Stomach (tissue), 9 donors: ENCODE results near the gene SUSD4. TPM values are rescaled to one million over a fixed set of nuclear protein-coding genes. Genes with fewer than 3 reads are reported as not detected.

ENCODE experiments used
- DNase-seq, 2 donors: peaks; one replicate each; pipeline versions ENCODE4 v3.0.0 to v3.0.0-alpha.2; 2013 to 2019
- H3K27ac ChIP-seq, 5 donors: fragments of 200-600 bp in 4 of 5; sonication (generic) in 4 of 5; one replicate each; pipeline ENCODE4 v1.5.1; 2013 to 2019; ENCODE audit warnings: mild to moderate bottlenecking in 1 of 5, moderate library complexity in 1 of 5
- H3K27me3 ChIP-seq, 3 donors: fragments of 200-600 bp; sonication (generic); one replicate each; pipeline ENCODE4 v1.5.1; 2017 to 2019; ENCODE audit warnings: mixed run types in 1 of 3
- H3K36me3 ChIP-seq, 4 donors: fragments of 200-600 bp; sonication (generic); 1 replicate in 3 of 4; 2 replicates in 1 of 4; pipeline ENCODE4 v1.5.1; 2016 to 2019
- H3K4me1 ChIP-seq, 4 donors: fragments of 200-600 bp; sonication (generic); one replicate each; pipeline ENCODE4 v1.5.1; 2016 to 2019
- H3K4me3 ChIP-seq, 4 donors: fragments of 200-600 bp; sonication (generic) in 3 of 4; one replicate each; pipeline ENCODE4 v1.5.1; 2016 to 2019; ENCODE audit warnings: mild to moderate bottlenecking in 1 of 4
- H3K9me3 ChIP-seq, 4 donors: fragments of 200-600 bp; sonication (generic); one replicate each; pipeline ENCODE4 v1.5.1; 2016 to 2019
- CTCF ChIP-seq, 7 experiments: fragments of 450-650 bp in 4 of 7; fragments of 200-600 bp in 3 of 7; sonication (generic) in 3 of 7; IDR thresholded peaks; one replicate each; pipeline ENCODE4 v1.5.1; 2016 to 2019; ENCODE audit warnings: antibody characterized with exemption in 7 of 7, control low read depth in 2 of 7, mild to moderate bottlenecking in 1 of 7
- EP300 ChIP-seq: sonication (generic); formaldehyde crosslinking; IDR thresholded peaks from one replicate; pipeline ENCODE4 v1.6.1; 2017; ENCODE audit warnings: antibody characterized with exemption
- POLR2A ChIP-seq, 4 donors: fragments of 450-650 bp; IDR thresholded peaks; one replicate each; pipeline ENCODE4 v1.6.1; 2016; ENCODE audit warnings: antibody characterized with exemption in 4 of 4, control low read depth in 2 of 4, mild to moderate bottlenecking in 1 of 4, moderate library complexity in 1 of 4
- POLR2AphosphoS5 ChIP-seq, 3 donors: sonication (generic); formaldehyde crosslinking; IDR thresholded peaks; one replicate each; pipeline ENCODE4 v1.6.1; 2016; ENCODE audit warnings: antibody characterized with exemption in 3 of 3
- WGBS, 5 donors: extraction: QIAGEN DNeasy Blood & Tissue Kit in 3 of 5; methylation state at CpG; one replicate each; pipeline versions ENCODE4 v1.1.5 to v1.1.7; 2013 to 2018; 5-methylcytosine and 5-hydroxymethylcytosine counted together
- intact Hi-C: fragments of 100-400 bp; cut with DNase I; formaldehyde crosslinking; loops from one replicate; pipeline ENCODE4 v1.15.1; 2023; ENCODE audit warnings: low total_unique reads
- polyA plus RNA-seq, 3 donors: library from polyadenylated mRNA; stranded (reverse); fragments of 200-250 nt; gene quantifications; one replicate each; pipeline ENCODE4 v1.2.3, GENCODE V29; 2013
- total RNA-seq, 5 donors: library from RNA; depleted of rRNA; stranded (reverse); fragments of >200 nt; gene quantifications; one replicate each; pipeline versions ENCODE4 v1.1.0 to v1.2.3, GENCODE V29; 2014 to 2016
- donor health status: healthy with polysubstance abuse.
- donor health status: Bipolar disorder and iron deficiency.
- donor health status: healthy.

The SUSD4 gene
- total and polyA plus RNA-seq, 8 donors, result 5.5 to 35.6 (median 8.1) TPM; not detected in 1

GRCh38 chr1:223329252-223329651, 34.7 kb downstream of the SUSD4 start:
- peaks cover 0 to 4% (median 0%) of the 10 kb centered on the region in 4 donors for H3K4me1 ChIP-seq
- TF ChIP-seq POLR2A (IDR thresholded peaks at IDR 0.05) (no peak), EP300 (no peak), CTCF (IDR thresholded peaks at IDR 0.05) (no peak), POLR2AphosphoS5 (IDR thresholded peaks at IDR 0.05) (no peak)
- H3K9me3 ChIP-seq, result no peaks in the 10 kb centered on the region
- H3K27me3 ChIP-seq, result no peaks in the 10 kb centered on the region
- H3K4me3 ChIP-seq, result no peak overlapping the region
- H3K36me3 ChIP-seq, result no peaks in the 10 kb centered on the region
- DNase-seq, result no peak
- intact Hi-C loops, result no loop called here
- no peak overlapping the region for H3K27ac ChIP-seq

GRCh38 chr1:223328566-223328965, 35.4 kb downstream of the SUSD4 start:
- intact Hi-C loops, result no loop called here
- Histone ChIP-seq H3K27me3 (no peaks in the 10 kb centered on the region), H3K36me3 (no peaks in the 10 kb centered on the region), H3K9me3 (no peaks in the 10 kb centered on the region), H3K4me1 (peaks cover 0 to 4% (median 0%) of the 10 kb centered on the region in 4 donors), H3K27ac (no peak overlapping the region), H3K4me3 (no peak overlapping the region)
- no peak for DNase-seq
- TF ChIP-seq CTCF (IDR thresholded peaks at IDR 0.05) (no peak), POLR2AphosphoS5 (IDR thresholded peaks at IDR 0.05) (no peak), EP300 (no peak), POLR2A (IDR thresholded peaks at IDR 0.05) (no peak)
- WGBS, 5 donors, result 88 to 94% (median 93%) methylated on average over 4 of the region's 4 CpGs

- TF ChIP-seq CTCF (IDR thresholded peaks at IDR 0.05), result no peak
- TF ChIP-seq POLR2AphosphoS5 (IDR thresholded peaks at IDR 0.05), result no peak
- TF ChIP-seq EP300, result no peak
- no peak for TF ChIP-seq POLR2A (IDR thresholded peaks at IDR 0.05)
- 59 to 84% (median 69%) methylated on average over 1 of the region's 1 CpG for WGBS, 5 donors
- H3K9me3 ChIP-seq, result no peaks in the 10 kb centered on the region
- intact Hi-C loops, result no loop called here
- no peak for DNase-seq
- H3K36me3 ChIP-seq, result no peaks in the 10 kb centered on the region
- peaks cover 0 to 4% (median 0%) of the 10 kb centered on the region in 4 donors for H3K4me1 ChIP-seq
- no peak overlapping the region for H3K4me3 ChIP-seq
- no peaks in the 10 kb centered on the region for H3K27me3 ChIP-seq
- no peak overlapping the region for H3K27ac ChIP-seq
Observed at GRCh38 chr1:223326776-223327175, 37.2 kb downstream of the SUSD4 start.

GRCh38 chr1:223323491-223324484, 40.2 kb downstream of the SUSD4 start:
- TF ChIP-seq CTCF (IDR thresholded peaks at IDR 0.05), result no peak
- no peak for TF ChIP-seq EP300
- no peak for TF ChIP-seq POLR2A (IDR thresholded peaks at IDR 0.05)
- Histone ChIP-seq H3K27ac (no peak overlapping the region), H3K36me3 (no peaks in the 10 kb centered on the region), H3K4me3 (no peak overlapping the region), H3K27me3 (no peaks in the 10 kb centered on the region), H3K9me3 (no peaks in the 10 kb centered on the region), H3K4me1 (no peaks in the 10 kb centered on the region)
- 33 to 69% (median 48%) methylated on average over 2 of the region's 2 CpGs for WGBS, 5 donors
- no peak for DNase-seq
- intact Hi-C loops, result no loop called here
